Left lung (tissue), 10 donors: Measurements from ENCODE around the gene SYCP2. TPM values are rescaled to one million over a fixed set of nuclear protein-coding genes. Genes with fewer than 3 reads are reported as not detected.

Experiments used
- ATAC-seq: fragments of 200-7000 bp; cut with Tn5 transposase; one replicate; pipeline ENCODE4 v1.9.1; 2020; ENCODE audit warnings: moderate library complexity
- DNase-seq, 4 donors: peaks; one replicate each; pipeline ENCODE4 v3.0.0-alpha.2; 2013 to 2020
- H3K27ac ChIP-seq, 2 donors: fragments of 200-600 bp; sonication (generic) in 1 of 2; one replicate each; pipeline versions ENCODE4 v1.5.0 to v1.8.0; 2020 to 2021
- H3K27me3 ChIP-seq, 2 donors: fragments of 200-600 bp; sonication (generic) in 1 of 2; one replicate each; pipeline versions ENCODE4 v1.5.0 to v1.8.0; 2020 to 2021
- H3K36me3 ChIP-seq, 2 donors: fragments of 200-600 bp; sonication (generic) in 1 of 2; one replicate each; pipeline versions ENCODE4 v1.5.0 to v1.8.0; 2020 to 2021
- H3K4me1 ChIP-seq, 2 donors: fragments of 200-600 bp; one replicate each; pipeline ENCODE4 v1.8.0; 2021
- H3K4me3 ChIP-seq, 2 donors: fragments of 200-600 bp; sonication (generic) in 1 of 2; one replicate each; pipeline versions ENCODE4 v1.5.0 to v1.8.0; 2020 to 2021; ENCODE audit warnings: mild to moderate bottlenecking in 1 of 2
- H3K9me3 ChIP-seq, 2 donors: fragments of 200-600 bp; sonication (generic) in 1 of 2; one replicate each; pipeline versions ENCODE4 v1.5.0 to v1.8.0; 2020 to 2021
- CTCF ChIP-seq, 2 donors: fragments of 200-600 bp; sonication (generic) in 1 of 2; IDR thresholded peaks; one replicate each; pipeline versions ENCODE4 v1.5.0 to v1.8.0; 2021; ENCODE audit warnings: antibody characterized with exemption in 2 of 2
- intact Hi-C, 2 donors: fragments of 100-400 bp; cut with DNase I; formaldehyde crosslinking; loops; one replicate each; pipeline versions ENCODE4 v1.11.2 to v1.14.2; 2022
- polyA plus RNA-seq, 6 donors: library from polyadenylated mRNA; unstranded; fragments of 120-200 nt; gene quantifications; one replicate each; pipeline ENCODE4 v1.2.1, GENCODE V29; 2013; ENCODE audit not compliant: insufficient read length in 6 of 6
- total RNA-seq, 2 donors: library from RNA; stranded (reverse); fragmentation: NEBNext Ultra II Directional; extraction: Animal tissue kit (Norgen Biotek cat#: 25700); gene quantifications; one replicate each; pipeline ENCODE4 v1.2.1, GENCODE V29; 2021
- donor health status: DM: no; HTN: yes; CAD: no.
- donor health status: DM: no; HTN: no; CAD: no.

SYCP2 gene
- total and polyA plus RNA-seq, 8 donors, result 1.8 to 12.0 (median 9.1) TPM

DNA sequence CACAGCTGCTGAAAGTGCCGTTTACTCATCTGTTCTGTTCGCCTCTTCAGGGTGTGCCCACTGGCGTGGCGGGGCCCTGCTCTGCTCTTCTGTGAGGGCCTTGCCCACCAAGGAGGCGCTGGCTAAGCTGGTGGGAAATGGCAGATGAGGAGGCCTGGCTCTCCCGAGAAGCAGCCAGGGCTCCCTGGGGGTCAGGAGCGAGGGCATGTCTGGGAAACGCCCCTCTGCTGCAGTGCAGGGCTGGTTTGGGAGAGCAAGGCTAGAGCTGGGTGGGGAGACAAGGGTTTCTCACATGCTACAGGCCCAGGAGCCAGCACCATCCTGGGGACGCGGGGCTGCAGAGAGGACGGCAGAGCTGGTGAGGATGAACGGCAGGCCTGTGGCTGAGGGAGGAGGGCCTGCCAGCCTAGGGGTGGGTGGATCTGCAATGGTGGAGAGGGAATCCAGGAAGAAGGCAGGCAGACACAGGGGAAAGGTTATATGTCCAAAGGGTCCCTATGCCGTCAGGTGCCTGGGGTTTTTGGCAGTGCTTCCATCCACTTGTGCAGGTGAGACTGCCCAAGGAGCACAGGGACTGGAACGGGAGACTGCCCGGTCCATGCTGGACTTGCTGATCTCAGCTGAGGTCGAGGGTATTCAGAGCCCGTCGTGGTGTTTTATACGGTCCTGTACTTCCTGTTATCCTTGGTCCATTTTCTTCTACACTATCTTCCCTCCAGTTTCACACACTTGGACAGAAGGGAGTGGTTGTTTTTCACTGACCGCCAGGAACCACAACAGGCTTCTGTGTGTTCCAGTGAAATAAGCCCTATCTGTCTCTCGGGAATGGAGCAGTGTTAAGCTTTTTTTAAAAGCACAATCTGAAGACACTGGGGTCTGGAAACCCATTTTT, 119.2 kb downstream of the SYCP2 start:
- Histone ChIP-seq H3K4me1 (no peaks in the 10 kb centered on the region), H3K27me3 (peaks cover 0 to under 1% of the 10 kb centered on the region in 2 donors), H3K27ac (no peak overlapping the region), H3K9me3 (no peaks in the 10 kb centered on the region), H3K4me3 (no peak overlapping the region), H3K36me3 (no peaks in the 10 kb centered on the region)
- ATAC-seq (no peak), DNase-seq (no peak)
- TF ChIP-seq CTCF (IDR thresholded peaks at IDR 0.05), result no peak
- intact Hi-C loops, result no loop called here

Other genes with a start within 250 kb of the SYCP2 start
- 10 to 100 TPM in 1 of 2 donors, 1 to 10 TPM in 1; 7.3 to 13.4 TPM for gene PPP1R3D, start 6.7 kb upstream of the SYCP2 start, total RNA-seq
- gene PPP1R3D, start 6.7 kb upstream of the SYCP2 start, polyA plus RNA-seq, result 1 to 10 TPM; 5.4 to 5.9 (median 5.7) TPM
- gene FAM217B, start 6.8 kb upstream of the SYCP2 start, total RNA-seq, result 10 to 100 TPM; 15.6 to 20.1 TPM
- gene FAM217B, start 6.8 kb upstream of the SYCP2 start, polyA plus RNA-seq, result 10 to 100 TPM; 16.0 to 23.0 (median 20.7) TPM
- 1 to 10 TPM; 6.0 to 7.3 TPM for gene CDH26, start 24.8 kb upstream of the SYCP2 start, total RNA-seq
- gene CDH26, start 24.8 kb upstream of the SYCP2 start, polyA plus RNA-seq, result 1 to 10 TPM; 1.6 to 2.7 (median 1.9) TPM